NCI-H146 treated with DMSO at 0.1 percent for 48 hours (cell line): ENCODE data around the gene MAN1C1.
"Not testable (repeated sequence)": the region's sequence is repeated elsewhere in the genome, so short reads cannot be mapped to it uniquely, and the experiment has no call there.

Source experiments
- DNase-seq: peaks from one replicate; lab custom pipeline; 2025; ENCODE audit not compliant: unreplicated experiment; lab: John Stamatoyannopoulos, UW

The MAN1C1 gene

GRCh38 chr1:25695090-25695770, 78.6 kb downstream of the MAN1C1 start:
- DNase-seq, result no peak

DNA sequence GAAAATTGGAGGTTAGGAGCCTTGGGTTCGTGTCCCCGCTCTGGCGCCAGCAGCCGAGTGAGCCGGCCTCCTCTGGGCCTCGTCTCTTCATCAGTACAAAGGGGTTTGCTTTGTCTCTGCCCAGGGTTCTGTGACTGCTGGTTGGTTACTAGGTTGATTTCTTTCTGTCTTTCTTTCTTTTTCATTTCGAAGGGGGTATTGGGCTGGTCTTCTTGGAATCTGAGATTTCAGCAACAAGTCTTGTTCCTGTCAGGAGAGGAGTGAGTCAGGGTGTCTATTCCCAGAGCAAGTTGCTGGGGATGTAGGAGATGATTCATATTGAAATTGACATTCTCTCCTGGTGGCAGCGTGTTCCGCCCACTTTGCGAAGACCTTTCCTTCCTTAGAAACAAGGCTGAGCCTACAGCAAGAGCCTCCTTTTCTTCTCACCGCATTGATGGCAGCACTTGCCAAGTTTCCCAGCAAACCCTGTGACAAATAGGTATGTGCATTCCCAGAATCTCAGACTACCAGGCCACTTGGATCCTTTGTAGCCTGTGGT, 79.2 kb downstream of the MAN1C1 start:
- DNase-seq, result no peak

DNA sequence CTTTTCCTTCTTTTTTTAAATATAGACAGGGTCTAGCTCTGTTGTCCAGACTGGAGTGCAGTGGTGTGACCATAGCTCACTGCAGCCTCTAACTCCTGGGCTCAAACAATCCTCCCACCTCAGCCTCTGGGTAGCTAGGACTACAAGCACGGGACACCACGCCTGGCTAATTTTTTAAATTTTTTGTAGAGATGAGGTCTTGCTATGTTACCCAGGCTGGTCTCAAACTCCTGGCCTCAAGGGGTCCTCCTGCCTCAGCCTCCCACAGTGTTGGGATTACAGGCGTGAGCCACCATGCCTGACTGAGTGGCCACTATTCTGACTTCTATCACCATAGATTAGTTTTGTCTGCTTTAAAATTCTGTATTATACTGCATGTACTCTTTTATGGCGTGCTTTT, 80.1 kb downstream of the MAN1C1 start:
- not testable (repeated sequence) for DNase-seq

DNA sequence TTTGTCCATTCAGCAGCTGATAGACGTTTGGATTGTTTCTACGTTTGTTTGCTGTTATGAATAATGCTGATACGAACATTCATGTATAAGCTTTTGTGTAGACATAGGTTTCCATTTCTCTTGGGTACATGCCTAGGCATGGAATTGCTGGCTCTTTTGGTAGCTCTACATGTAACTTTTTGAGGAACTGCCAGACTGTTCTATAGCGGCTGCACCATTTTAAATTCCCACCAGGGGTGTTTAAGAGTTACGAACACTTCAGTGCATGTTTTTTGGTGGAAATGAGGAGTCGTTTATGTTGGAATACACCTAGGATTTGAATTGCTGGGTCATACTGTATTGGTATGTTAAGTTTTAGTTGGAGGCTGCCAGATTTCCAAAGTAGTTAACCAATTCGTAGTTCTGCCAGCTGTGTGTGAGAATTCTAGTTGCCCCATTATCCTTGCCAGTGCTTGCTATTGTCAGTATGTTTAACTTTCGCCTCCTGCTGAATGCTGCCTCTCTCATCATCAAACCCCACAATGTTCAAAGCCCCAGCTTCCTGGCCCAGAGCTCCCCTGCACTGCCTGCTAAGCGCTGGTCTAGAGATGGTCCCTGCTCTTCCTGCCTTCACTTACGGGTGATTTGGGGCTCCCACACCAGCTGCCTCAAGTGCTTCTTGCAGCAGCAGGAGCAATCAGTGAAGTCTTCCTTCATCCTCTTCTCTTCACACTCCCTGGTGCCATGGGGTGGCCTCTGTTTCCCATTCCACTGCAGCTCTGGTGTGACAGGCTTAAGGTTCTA, 81.0 kb downstream of the MAN1C1 start:
- DNase-seq, result no peak

- no peak for DNase-seq
Observed at GRCh38 chr1:25698252-25698651, 81.7 kb downstream of the MAN1C1 start.

DNA sequence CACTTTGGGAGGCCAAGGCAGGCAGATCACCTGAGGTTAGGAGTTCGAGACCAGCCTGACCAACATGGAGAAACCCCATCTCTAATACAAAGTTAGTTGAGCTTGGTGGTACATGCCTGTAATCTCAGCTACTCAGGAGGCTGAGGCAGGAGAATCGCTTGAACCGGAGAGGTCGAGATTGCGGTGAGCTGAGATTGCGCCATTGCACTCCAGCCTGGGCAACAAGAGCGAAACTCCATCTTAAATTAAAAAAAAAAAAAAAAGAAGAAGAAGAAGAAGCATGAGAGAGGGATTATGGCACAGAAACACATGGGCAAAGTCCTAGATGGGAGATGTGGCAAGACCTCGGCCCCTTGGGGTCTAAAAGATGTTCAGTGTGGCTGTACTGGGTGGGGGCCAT, 82.5 kb downstream of the MAN1C1 start:
- not testable (repeated sequence) for DNase-seq

DNA sequence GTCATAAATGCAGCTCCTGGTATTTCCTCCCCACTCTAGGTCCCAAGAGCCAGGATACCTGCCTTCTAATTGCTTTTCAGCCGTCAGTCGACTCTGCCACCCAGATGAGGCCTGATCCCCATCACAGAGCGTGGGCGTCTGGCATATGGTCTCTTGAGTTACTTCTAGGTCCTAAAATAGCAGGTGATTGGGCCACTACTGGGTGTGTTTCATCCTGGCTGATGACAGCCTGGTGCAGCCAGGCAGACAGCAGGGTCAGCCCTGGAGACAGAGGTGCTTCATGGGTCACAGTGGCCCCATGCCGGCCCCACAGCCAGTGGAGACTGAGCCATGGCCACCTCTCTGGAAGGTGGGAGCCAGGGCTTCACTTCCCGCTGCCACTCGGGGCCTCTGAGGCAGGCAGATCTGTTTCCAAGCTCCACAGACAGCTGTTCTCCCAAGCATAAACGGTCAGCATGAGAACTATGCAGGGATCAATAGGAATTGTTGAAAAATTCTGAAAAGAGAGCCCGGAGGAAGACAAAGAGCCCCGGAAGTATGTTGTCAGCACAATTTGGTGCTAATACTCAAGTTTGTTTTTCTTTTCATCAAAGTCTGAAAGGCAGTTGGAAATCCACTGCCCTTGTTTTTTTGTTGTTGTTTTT, 83.0 kb downstream of the MAN1C1 start:
- DNase-seq, result no peak

- no peak for DNase-seq
Observed at GRCh38 chr1:25700144-25700523, 83.5 kb downstream of the MAN1C1 start.

DNA sequence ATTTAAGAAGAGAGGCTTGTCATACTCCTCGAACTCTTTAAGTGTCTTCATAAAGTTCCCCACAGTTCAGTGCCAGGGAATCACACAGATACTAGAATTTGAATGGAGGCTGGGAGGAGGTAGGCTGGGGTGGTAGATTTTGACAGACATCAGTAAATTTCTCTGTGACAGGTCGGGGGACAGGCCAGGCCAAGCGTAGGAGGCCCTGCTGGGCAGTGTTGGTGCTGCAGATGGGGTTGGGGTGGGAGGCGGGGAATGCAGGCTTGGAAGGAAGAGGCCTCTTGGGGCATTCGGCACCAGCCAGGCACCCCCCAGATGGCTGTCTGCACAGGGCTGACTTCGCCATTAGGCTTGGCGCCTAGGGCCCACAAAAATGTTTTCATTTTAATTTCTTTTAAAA, 84.0 kb downstream of the MAN1C1 start:
- no peak for DNase-seq

GRCh38 chr1:25701030-25701785, 84.6 kb downstream of the MAN1C1 start:
- no peak for DNase-seq

DNA sequence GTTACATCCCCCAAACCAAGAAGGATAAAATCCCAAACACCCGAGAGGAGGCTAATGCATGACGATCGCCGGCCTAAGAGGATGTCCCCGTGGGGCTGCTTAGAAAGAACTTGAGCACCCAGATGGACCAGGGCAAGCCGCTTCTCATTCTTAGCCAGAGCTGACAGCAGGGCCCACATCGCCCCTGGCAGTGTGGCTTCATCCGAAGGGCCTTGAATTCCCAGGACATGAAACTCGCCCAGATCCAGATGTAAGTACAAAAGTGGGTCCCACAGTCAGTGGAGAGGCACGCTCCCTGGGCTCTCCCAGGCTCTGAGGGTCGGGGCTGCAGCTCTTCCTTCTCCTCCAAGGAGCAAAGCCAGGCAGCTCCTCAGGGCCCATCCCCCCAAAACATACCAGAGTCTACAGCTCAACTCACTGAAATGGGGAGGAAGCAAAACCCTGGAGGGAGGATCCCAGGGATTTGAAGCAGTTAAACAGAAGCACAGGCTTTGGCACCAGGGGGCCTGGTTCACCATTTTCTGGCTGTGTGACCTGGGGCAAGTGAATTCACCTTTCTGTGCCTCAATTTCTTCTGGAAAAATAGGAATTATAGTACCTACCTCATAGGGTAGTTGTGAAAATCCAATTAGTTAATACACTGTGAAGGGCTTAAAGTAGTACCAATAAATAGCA, 85.6 kb downstream of the MAN1C1 start:
- no peak for DNase-seq

DNA sequence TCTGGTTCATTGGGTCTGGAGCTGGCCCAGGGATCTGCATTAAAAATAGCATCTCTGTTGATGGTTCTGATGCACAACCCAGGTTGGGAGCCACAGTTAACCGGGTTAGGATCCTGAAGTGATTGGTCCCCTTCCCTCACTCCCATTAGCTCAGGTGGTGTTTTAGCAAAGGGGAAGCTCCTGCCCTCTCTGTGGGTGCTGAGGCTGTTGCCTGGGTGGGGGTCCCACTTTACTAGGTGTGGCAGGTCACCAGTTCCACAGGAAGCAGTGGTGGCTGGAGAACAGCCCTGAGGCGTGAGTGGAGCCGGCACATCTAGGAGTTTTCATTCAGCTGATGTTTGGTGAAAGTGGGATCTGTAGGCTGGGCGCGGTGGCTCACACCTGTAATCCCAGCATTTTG, 86.5 kb downstream of the MAN1C1 start:
- no peak for DNase-seq

DNA sequence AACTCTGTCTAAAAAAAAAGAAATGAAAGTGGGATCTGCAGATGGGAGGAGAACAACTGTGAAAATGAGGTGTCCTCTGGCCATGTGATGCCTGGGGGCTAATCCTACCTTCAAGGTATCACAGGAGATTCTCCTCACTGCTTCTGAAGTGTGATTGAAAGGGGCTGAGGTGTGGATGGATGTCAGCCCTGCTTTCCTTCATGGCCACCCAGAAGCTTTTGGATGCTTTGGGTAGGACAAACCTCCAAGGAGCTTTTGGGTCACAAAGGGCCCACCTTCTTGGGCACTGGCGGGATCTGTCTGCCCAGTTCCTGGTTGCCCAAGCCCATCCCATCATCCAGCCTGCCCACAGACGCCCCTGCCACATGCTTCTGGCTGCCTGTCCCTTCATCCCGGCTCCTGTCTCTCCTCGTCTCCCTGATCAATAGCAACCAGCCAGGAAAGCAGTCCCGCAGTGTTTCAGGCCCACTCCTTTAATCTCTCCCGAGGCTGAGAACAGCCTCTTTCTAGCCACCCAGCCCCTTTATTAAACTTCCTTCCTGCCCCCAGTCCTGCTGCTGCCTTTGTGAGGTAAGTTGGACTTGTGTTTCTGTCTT, 87.2 kb downstream of the MAN1C1 start:
- no peak for DNase-seq

DNA sequence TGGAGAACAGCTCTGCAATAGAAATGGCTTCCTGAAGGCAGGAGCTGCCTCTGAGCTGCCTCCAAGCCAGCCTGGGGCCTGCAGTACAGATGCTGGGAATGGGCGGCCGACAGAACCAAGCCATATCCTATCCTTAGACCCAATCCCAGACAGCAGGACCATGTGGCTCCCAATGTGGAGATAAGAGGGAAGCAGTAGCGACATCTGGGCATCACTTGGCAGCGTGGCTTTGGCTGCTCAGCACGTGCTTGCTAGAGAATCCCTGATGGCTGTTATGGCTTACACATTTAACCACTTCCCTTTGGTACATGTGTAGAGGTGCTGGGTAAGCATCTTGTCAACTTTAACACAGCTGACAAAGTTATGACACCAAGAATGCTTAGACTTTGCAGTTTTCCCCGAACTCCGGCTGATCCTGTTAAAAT, 87.7 kb downstream of the MAN1C1 start:
- no peak for DNase-seq

DNA sequence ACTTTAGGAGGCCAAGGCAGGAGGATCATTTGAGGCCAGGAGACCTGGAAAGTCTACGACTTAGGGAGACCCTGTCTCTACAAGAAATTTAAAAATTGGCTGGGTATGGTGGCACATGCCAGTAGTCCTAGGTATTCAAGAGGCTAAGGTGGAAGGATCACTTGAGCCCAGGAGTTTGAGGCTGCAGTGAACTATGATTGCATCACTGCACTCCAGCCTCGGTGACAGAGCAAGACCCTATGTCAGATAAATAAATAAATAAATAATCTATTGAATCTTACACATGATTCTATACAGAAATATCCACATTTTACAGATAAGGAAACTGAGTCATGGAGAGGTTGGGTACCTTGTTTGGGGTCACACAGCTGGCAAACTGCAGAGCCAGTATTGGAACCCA, 89.1 kb downstream of the MAN1C1 start:
- DNase-seq, result no peak

GRCh38 chr1:25706146-25707089, 89.8 kb downstream of the MAN1C1 start:
- no peak for DNase-seq

DNA sequence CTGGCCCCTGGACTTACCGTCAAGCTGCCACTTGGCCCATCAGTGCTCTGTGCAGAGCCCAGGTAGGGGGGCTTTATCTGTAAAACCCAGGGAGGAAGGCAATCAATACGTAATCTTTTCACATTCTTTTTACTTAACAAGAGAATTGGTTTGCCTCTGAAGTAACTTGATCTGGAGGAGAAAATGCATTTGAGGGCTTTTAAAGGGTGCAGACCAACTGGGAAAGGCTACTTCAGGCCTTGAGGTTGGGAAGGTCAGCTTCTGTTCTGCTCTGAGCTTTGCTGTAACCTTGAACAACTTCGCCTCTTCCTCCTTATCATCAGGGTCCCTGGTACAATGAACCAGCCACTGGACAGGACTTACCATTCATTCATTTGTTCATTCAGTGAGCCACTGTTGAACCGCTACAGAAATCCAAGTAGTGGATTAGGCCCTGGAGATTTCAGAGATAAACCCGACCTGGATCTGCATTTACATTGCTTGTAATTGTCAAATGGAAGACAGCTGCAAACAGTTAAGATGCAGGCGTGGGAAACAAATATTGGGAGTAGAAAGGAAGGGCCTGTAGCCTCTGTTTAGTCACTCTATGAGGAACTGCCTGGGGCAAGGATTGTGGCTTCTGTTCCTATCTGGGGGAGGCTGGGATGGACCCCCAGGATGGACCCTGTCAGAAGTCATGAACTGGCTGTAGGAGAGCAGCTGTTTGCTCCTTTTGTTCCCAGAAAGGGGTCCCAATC, 90.9 kb downstream of the MAN1C1 start:
- DNase-seq, result no peak

- no peak for DNase-seq
Observed at GRCh38 chr1:25710583-25711347, 94.2 kb downstream of the MAN1C1 start.
